Right lobe of liver (tissue), 6 donors: ENCODE results near the gene SNCG. TPM values are rescaled to one million over a fixed set of nuclear protein-coding genes. Genes with fewer than 3 reads are reported as not detected.

ENCODE experiments used
- ATAC-seq, 4 donors: fragments of 200-7000 bp; cut with Tn5 transposase; one replicate each; pipeline ENCODE4 v1.9.1; 2020; ENCODE audit warnings: mild to moderate bottlenecking in 4 of 4, moderate library complexity in 4 of 4
- DNase-seq, 3 donors: peaks; one replicate each; pipeline ENCODE4 v3.0.0-alpha.2; 2020
- H3K27ac ChIP-seq, 3 donors: fragments of 200-600 bp; one replicate each; pipeline ENCODE4 v1.8.0; 2022
- H3K27me3 ChIP-seq, 2 donors: fragments of 200-600 bp; one replicate each; pipeline ENCODE4 v1.8.0; 2022
- H3K36me3 ChIP-seq, 4 donors: fragments of 200-600 bp; sonication (generic) in 1 of 4; one replicate each; pipeline versions ENCODE4 v1.5.1 to v1.8.0; 2017 to 2022; ENCODE audit warnings: control low read depth in 1 of 4
- H3K4me1 ChIP-seq, 4 donors: fragments of 200-600 bp; sonication (generic) in 1 of 4; one replicate each; pipeline versions ENCODE4 v1.5.1 to v1.8.0; 2017 to 2022; ENCODE audit warnings: control low read depth in 1 of 4
- H3K4me3 ChIP-seq, 3 donors: fragments of 200-600 bp; one replicate each; pipeline ENCODE4 v1.8.0; 2022
- H3K9me3 ChIP-seq, 4 donors: fragments of 200-600 bp; sonication (generic) in 1 of 4; one replicate each; pipeline versions ENCODE4 v1.5.1 to v1.8.0; 2017 to 2022; ENCODE audit warnings: control low read depth in 1 of 4
- CTCF ChIP-seq, 4 donors: fragments of 200-600 bp in 3 of 4; fragments of 450-650 bp in 1 of 4; IDR thresholded peaks; one replicate each; pipeline versions ENCODE4 v1.5.1 to v1.8.0; 2016 to 2022; ENCODE audit warnings: antibody characterized with exemption in 4 of 4, mild to moderate bottlenecking in 2 of 4
- POLR2A ChIP-seq: fragments of 450-650 bp; IDR thresholded peaks from one replicate; pipeline ENCODE4 v1.6.1; 2017; ENCODE audit warnings: antibody characterized with exemption, mild to moderate bottlenecking
- WGBS: methylation state at CpG from one replicate; pipeline ENCODE4 v1.1.6; 2018; ENCODE audit warnings: low coverage, low lambda C conversion rate; ENCODE audit not compliant: insufficient coverage; ENCODE audit errors: missing lambda C conversion rate; 5-methylcytosine and 5-hydroxymethylcytosine counted together
- intact Hi-C, 2 donors: fragments of 100-400 bp; cut with DNase I; formaldehyde crosslinking; loops; one replicate each; pipeline versions ENCODE4 v1.11.2 to v1.14.1; 2022
- total RNA-seq, 6 experiments: library from RNA; depleted of rRNA in 2 of 6; stranded (reverse); fragments of >200 nt in 2 of 6; fragmentation: NEBNext Ultra II Directional in 3 of 6; extraction: Animal tissue kit (Norgen Biotek cat#: 25700) in 3 of 6; gene quantifications; one replicate each; pipeline versions ENCODE4 v1.1.0 to v1.2.4, GENCODE V29; 2016 to 2023
- donor health status: DM: no; HTN: yes; CAD: no.
- donor health status: DM: no; HTN: no; CAD: no.
- donor health status: DM: no; HTN: no; CAD: no.
- donor health status: DM: no; HTN: yes; CAD: no.
- donor health status: DM: no; HTN: yes; CAD: no.

SNCG gene
- total RNA-seq, 6 experiments from 2014 or later, result 1.1 to 21.2 (median 2.2) TPM

- peaks cover 0 to 15% (median 0%) of the 10 kb centered on the region in 4 donors for H3K4me1 ChIP-seq
- WGBS, result 46% methylated on average over 8 of the region's 11 CpGs
- H3K36me3 ChIP-seq, result no peaks in the 10 kb centered on the region
- H3K4me3 ChIP-seq, result no peak overlapping the region
- ATAC-seq (no peak), DNase-seq (peak in 2 of 3 donors; percentile 3 to 9)
- H3K27ac ChIP-seq, result no peak overlapping the region
- H3K9me3 ChIP-seq, result no peaks in the 10 kb centered on the region
- intact Hi-C loops, result no loop called here
- no peaks in the 10 kb centered on the region for H3K27me3 ChIP-seq
- TF ChIP-seq POLR2A (no peak), CTCF (IDR thresholded peaks at IDR 0.05) (no peak)
Observed at GRCh38 chr10:86965986-86966654, 7.7 kb downstream of the SNCG start.

- Histone ChIP-seq H3K4me3 (no peak overlapping the region), H3K9me3 (no peaks in the 10 kb centered on the region), H3K36me3 (no peaks in the 10 kb centered on the region), H3K4me1 (peaks cover 0 to 15% (median 0%) of the 10 kb centered on the region in 4 donors), H3K27ac (no peak overlapping the region), H3K27me3 (no peaks in the 10 kb centered on the region)
- intact Hi-C loops, result no loop called here
- 83% methylated on average over 5 of the region's 7 CpGs for WGBS
- DNase-seq (peak in 2 of 3 donors; percentile 29 to 44), ATAC-seq (no peak)
- no peak for TF ChIP-seq POLR2A
- no peak for TF ChIP-seq CTCF (IDR thresholded peaks at IDR 0.05)
Observed at GRCh38 chr10:86967481-86967941, 9.1 kb downstream of the SNCG start.

GRCh38 chr10:86968271-86968993 is 10.0 kb downstream of the SNCG start, which contains the start of gene ADIRF:
TSS of gene ADIRF (plus strand) at chr10:86968482. CDS start at chr10:86968545, 63 bp downstream.
- TF ChIP-seq CTCF (IDR thresholded peaks at IDR 0.05) (no peak), POLR2A (no peak)
- Histone ChIP-seq H3K9me3 (no peaks in the 10 kb centered on the region), H3K27ac (peak within 1 kb of the TSS in 1 of 3 donors; percentile 63), H3K36me3 (no peaks in the 10 kb centered on the region), H3K27me3 (no peaks in the 10 kb centered on the region), H3K4me3 (peak within 1 kb of the TSS; percentile 34 to 54 (median 38)), H3K4me1 (peaks cover 0 to 15% (median 0%) of the 10 kb centered on the region in 4 donors)
- DNase-seq (peak; percentile 68 to 75 (median 73)), ATAC-seq (peak; percentile 50 to 71 (median 59))
- intact Hi-C loops, result no loop called here
- 4% methylated on average over 8 of the region's 59 CpGs for WGBS

GRCh38 chr10:86968994-86969355 is 10.6 kb downstream of the SNCG start:
- WGBS, result 50% methylated on average over 2 of the region's 9 CpGs
- no peak for ATAC-seq
- peak in 1 of 3 donors; percentile 21 for DNase-seq
- Histone ChIP-seq H3K4me1 (peaks cover 0 to 15% (median 0%) of the 10 kb centered on the region in 4 donors), H3K27ac (peak overlapping the region in 1 of 3 donors; percentile 63), H3K9me3 (no peaks in the 10 kb centered on the region), H3K4me3 (peak overlapping the region; percentile 34 to 54 (median 38)), H3K36me3 (no peaks in the 10 kb centered on the region), H3K27me3 (no peaks in the 10 kb centered on the region)
- intact Hi-C loops, result no loop called here
- TF ChIP-seq POLR2A (no peak), CTCF (IDR thresholded peaks at IDR 0.05) (no peak)
